Natural killer cell (primary cell): Measurements from ENCODE around the gene BLID. TPM values are rescaled to one million over a fixed set of nuclear protein-coding genes. Genes with fewer than 3 reads are reported as not detected.

Source experiments
- ATAC-seq, 3 donors: fragments of 150-1000 bp in 2 of 3; fragments of 200-7000 bp in 1 of 3; cut with Tn5 transposase; 1 replicate in 1 of 3; 2 replicates in 2 of 3; pipeline ENCODE4 v1.10.0; 2021; ENCODE audit warnings: mild to moderate bottlenecking in 2 of 3, moderate library complexity in 2 of 3
- DNase-seq, 2 donors: peaks; one replicate each; pipeline versions ENCODE4 v3.0.0 to v3.0.0-alpha.2; 2013 to 2021; ENCODE audit warnings: mixed read lengths in 1 of 2
- H3K27ac ChIP-seq: one replicate; pipeline ENCODE4 v1.5.1; 2013; ENCODE audit warnings: mild to moderate bottlenecking, low read length
- H3K27me3 ChIP-seq: one replicate; pipeline ENCODE4 v1.6.1; 2013; ENCODE audit warnings: low read length; ENCODE audit not compliant: control insufficient read depth, insufficient read depth
- H3K36me3 ChIP-seq: one replicate; pipeline ENCODE4 v1.6.1; 2013; ENCODE audit warnings: low read length; ENCODE audit not compliant: control insufficient read depth, insufficient read depth
- H3K4me1 ChIP-seq: one replicate; pipeline ENCODE4 v1.6.1; 2013; ENCODE audit warnings: low read length; ENCODE audit not compliant: control insufficient read depth, insufficient read depth
- H3K4me3 ChIP-seq: one replicate; pipeline ENCODE4 v1.5.1; 2013; ENCODE audit warnings: low read length
- H3K9me3 ChIP-seq: one replicate; pipeline ENCODE4 v1.6.1; 2013; ENCODE audit warnings: low read length; ENCODE audit not compliant: control insufficient read depth, insufficient read depth
- H3K27ac Mint-ChIP-seq, 2 donors: one replicate each; pipeline ENCODE4 v1.8.0; 2022; ENCODE audit warnings: mild to moderate bottlenecking in 2 of 2, mixed read lengths in 2 of 2, moderate library complexity in 1 of 2
- H3K27me3 Mint-ChIP-seq, 2 donors: one replicate each; pipeline ENCODE4 v1.8.0; 2022; ENCODE audit warnings: low read depth in 2 of 2, mixed read lengths in 2 of 2
- H3K36me3 Mint-ChIP-seq: one replicate; pipeline ENCODE4 v1.8.0; 2022; ENCODE audit warnings: mixed read lengths
- H3K4me1 Mint-ChIP-seq, 2 donors: one replicate each; pipeline ENCODE4 v1.8.0; 2022; ENCODE audit warnings: mixed read lengths in 2 of 2
- H3K4me3 Mint-ChIP-seq: one replicate; pipeline ENCODE4 v1.8.0; 2022; ENCODE audit warnings: mild to moderate bottlenecking, moderate library complexity, mixed read lengths
- H3K9me3 Mint-ChIP-seq, 2 donors: one replicate each; pipeline ENCODE4 v1.8.0; 2022; ENCODE audit warnings: mixed read lengths in 2 of 2
- WGBS: methylation state at CpG from one replicate; pipeline ENCODE4 v1.1.7; 2013; ENCODE audit warnings: missing lambda C conversion rate; ENCODE audit not compliant: insufficient coverage; 5-methylcytosine and 5-hydroxymethylcytosine counted together
- intact Hi-C: fragments of 100-400 bp; cut with micrococcal nuclease; formaldehyde crosslinking; loops from one replicate; pipeline ENCODE4 v1.14.2; 2022
- total RNA-seq, 4 donors: library from RNA; stranded (reverse); fragments of 120-200 nt in 1 of 4; gene quantifications; one replicate each; pipeline versions ENCODE4 v1.2.3 to v1.2.4, GENCODE V29; 2013 to 2022
- TF ChIP-seq, protein P1 (sequence below): fragments of 200-600 bp; IDR thresholded peaks from one replicate; pipeline ENCODE4 v1.8.0; 2022; ENCODE audit warnings: antibody characterized with exemption

Gene BLID
- total RNA-seq, 3 donors from 2014 or later (not counting 1 experiment from before 2014, with no cell fraction given) = not detected

DNA sequence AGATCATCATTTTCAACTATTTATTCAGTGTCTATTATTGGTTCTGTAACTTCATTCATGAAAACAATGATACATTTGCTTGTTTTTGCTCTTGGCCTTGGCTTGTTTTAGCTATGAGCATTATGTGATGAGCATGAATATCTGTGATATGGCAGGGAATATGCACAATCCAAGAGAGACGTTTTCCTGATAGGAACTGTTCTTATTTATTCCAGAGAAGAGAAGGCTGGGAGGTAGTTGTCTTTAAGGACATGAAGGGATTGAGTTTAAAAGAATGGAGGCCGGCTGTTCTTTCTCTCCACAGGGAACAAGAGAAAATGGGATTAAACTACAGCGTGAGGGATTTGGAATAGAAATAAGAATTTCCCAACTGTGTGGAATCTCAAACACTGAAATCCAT is 30.3 kb downstream of the BLID start:
- Histone ChIP-seq H3K4me1 (no peaks in the 10 kb centered on the region), H3K27me3 (no peaks in the 10 kb centered on the region), H3K4me3 (no peak overlapping the region), H3K9me3 (no peaks in the 10 kb centered on the region), H3K36me3 (no peaks in the 10 kb centered on the region), H3K27ac (no peak overlapping the region)
- intact Hi-C loops = no loop called here
- H3K27ac Mint-ChIP-seq = no peak overlapping the region
- DNase-seq = no peak
- no peaks in the 10 kb centered on the region for H3K36me3 Mint-ChIP-seq
- 88% methylated on average over 3 of the region's 3 CpGs for WGBS
- H3K27me3 Mint-ChIP-seq = peaks cover 11 to 14% of the 10 kb centered on the region in 2 donors
- H3K4me3 Mint-ChIP-seq = no peak overlapping the region
- no peak for ATAC-seq
- H3K9me3 Mint-ChIP-seq = peaks cover 0 to 2% of the 10 kb centered on the region in 2 donors
- TF ChIP-seq, protein P1, sequence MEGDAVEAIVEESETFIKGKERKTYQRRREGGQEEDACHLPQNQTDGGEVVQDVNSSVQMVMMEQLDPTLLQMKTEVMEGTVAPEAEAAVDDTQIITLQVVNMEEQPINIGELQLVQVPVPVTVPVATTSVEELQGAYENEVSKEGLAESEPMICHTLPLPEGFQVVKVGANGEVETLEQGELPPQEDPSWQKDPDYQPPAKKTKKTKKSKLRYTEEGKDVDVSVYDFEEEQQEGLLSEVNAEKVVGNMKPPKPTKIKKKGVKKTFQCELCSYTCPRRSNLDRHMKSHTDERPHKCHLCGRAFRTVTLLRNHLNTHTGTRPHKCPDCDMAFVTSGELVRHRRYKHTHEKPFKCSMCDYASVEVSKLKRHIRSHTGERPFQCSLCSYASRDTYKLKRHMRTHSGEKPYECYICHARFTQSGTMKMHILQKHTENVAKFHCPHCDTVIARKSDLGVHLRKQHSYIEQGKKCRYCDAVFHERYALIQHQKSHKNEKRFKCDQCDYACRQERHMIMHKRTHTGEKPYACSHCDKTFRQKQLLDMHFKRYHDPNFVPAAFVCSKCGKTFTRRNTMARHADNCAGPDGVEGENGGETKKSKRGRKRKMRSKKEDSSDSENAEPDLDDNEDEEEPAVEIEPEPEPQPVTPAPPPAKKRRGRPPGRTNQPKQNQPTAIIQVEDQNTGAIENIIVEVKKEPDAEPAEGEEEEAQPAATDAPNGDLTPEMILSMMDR = no peak
- H3K4me1 Mint-ChIP-seq = no peaks in the 10 kb centered on the region

DNA sequence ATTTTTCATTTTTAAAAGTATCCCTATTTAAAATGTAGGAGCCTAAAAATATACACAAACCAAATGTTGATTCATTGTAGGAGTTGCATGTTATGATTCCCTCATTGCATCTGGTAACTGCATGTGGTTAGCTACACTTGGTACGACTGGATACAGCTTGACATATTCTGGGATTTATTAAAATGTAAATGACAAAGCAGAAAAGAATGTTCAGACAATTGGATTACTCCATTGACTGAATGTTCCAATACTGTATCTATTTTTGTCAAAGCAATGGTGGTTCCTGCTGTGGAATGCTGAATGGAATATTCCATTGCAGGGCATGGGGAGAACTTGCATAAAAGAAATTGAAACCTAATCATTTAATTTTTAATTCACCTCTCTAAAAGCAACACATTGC is 30.8 kb downstream of the BLID start:
- no peaks in the 10 kb centered on the region for H3K4me1 Mint-ChIP-seq
- H3K27ac Mint-ChIP-seq = no peak overlapping the region
- no peaks in the 10 kb centered on the region for H3K36me3 Mint-ChIP-seq
- Histone ChIP-seq H3K27ac (no peak overlapping the region), H3K4me3 (no peak overlapping the region), H3K27me3 (no peaks in the 10 kb centered on the region), H3K9me3 (no peaks in the 10 kb centered on the region), H3K4me1 (no peaks in the 10 kb centered on the region), H3K36me3 (no peaks in the 10 kb centered on the region)
- peaks cover 11 to 14% of the 10 kb centered on the region in 2 donors for H3K27me3 Mint-ChIP-seq
- intact Hi-C loops = no loop called here
- WGBS = 23% methylated on average over 1 of the region's 1 CpG
- TF ChIP-seq, protein P1 = no peak
- ATAC-seq = no peak
- H3K4me3 Mint-ChIP-seq = no peak overlapping the region
- peaks cover 0 to 2% of the 10 kb centered on the region in 2 donors for H3K9me3 Mint-ChIP-seq
- no peak for DNase-seq

DNA sequence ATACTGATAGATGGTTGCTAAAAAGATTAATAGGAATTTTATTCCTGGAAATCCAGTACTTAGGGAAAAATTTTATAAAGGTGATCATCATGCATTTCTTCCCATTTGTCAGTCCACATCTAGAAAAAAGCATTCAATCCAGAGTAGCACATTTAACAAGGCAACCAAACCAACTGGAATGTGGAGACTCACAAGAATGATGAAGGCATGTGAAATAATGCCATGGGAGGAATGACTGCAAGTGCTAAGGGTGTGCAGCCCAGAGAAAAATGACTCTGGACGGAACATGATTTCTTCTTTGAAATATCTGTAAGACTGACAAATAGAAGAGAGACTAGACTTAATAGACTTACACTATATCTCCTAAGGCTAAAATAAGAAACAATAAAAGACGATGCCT is 33.8 kb downstream of the BLID start:
- H3K36me3 Mint-ChIP-seq = no peaks in the 10 kb centered on the region
- TF ChIP-seq, protein P1 = no peak
- WGBS = 90% methylated on average over 1 of the region's 2 CpGs
- no peaks in the 10 kb centered on the region for H3K4me1 ChIP-seq
- no peak for DNase-seq
- no peak overlapping the region for H3K27ac Mint-ChIP-seq
- intact Hi-C loops = no loop called here
- no peaks in the 10 kb centered on the region for H3K4me1 Mint-ChIP-seq
- H3K4me3 ChIP-seq = no peak overlapping the region
- no peak overlapping the region for H3K27ac ChIP-seq
- no peaks in the 10 kb centered on the region for H3K9me3 ChIP-seq
- H3K9me3 Mint-ChIP-seq = no peaks in the 10 kb centered on the region
- H3K27me3 Mint-ChIP-seq = peaks cover 5 to 11% of the 10 kb centered on the region in 2 donors
- no peaks in the 10 kb centered on the region for H3K36me3 ChIP-seq
- H3K27me3 ChIP-seq = no peaks in the 10 kb centered on the region
- no peak overlapping the region for H3K4me3 Mint-ChIP-seq
- no peak for ATAC-seq

DNA sequence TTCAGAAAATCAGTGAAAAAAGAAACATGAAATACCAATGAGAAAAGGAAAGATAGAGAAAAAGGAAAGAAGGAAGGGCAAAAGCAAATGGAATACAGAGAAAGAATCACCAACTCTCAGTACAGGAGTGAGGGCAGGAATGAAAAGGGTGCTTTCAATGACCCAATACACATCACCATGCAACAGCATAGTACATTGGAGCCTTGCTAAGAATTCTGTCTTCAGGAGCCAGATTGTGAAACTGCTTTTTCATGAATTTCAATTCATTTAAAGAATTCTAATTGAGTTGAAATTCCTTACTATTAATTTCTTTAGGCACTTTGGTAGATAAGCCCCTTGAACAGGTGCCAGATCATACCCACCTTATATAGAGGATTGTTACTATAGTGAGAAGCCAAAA is 34.9 kb downstream of the BLID start:
- no peaks in the 10 kb centered on the region for H3K27me3 ChIP-seq
- H3K4me1 ChIP-seq = no peaks in the 10 kb centered on the region
- Mint-ChIP-seq H3K27me3 (peaks cover 5 to 7% of the 10 kb centered on the region in 2 donors), H3K4me3 (no peak overlapping the region), H3K36me3 (no peaks in the 10 kb centered on the region), H3K9me3 (no peaks in the 10 kb centered on the region), H3K27ac (no peak overlapping the region), H3K4me1 (no peaks in the 10 kb centered on the region)
- no peak for ATAC-seq
- no peak for DNase-seq
- no peak overlapping the region for H3K27ac ChIP-seq
- H3K36me3 ChIP-seq = no peaks in the 10 kb centered on the region
- intact Hi-C loops = no loop called here
- H3K4me3 ChIP-seq = no peak overlapping the region
- no peaks in the 10 kb centered on the region for H3K9me3 ChIP-seq
- TF ChIP-seq, protein P1 = no peak
